Pancreas (tissue), 10 donors: Measurements from ENCODE around the gene ZNF420. TPM values are rescaled to one million over a fixed set of nuclear protein-coding genes. Genes with fewer than 3 reads are reported as not detected.

Source experiments
- ATAC-seq, 4 donors: fragments of 200-7000 bp; cut with Tn5 transposase; one replicate each; pipeline versions ENCODE4 v1.8.0 to v1.9.1; 2020; ENCODE audit warnings: mild to moderate bottlenecking in 4 of 4, moderate library complexity in 4 of 4
- DNase-seq, 6 donors: peaks; one replicate each; pipeline ENCODE4 v3.0.0-alpha.2; 2020
- FAIRE-seq: peaks from 2 replicates; lab custom pipeline; 2012; peaks lifted over from hg19 to GRCh38; lab: Jason Lieb, UNC
- H3K27ac ChIP-seq, 4 donors: fragments of 200-600 bp; sonication (generic); 1 replicate in 3 of 4; 2 replicates in 1 of 4; pipeline versions ENCODE4 v1.5.0 to v1.8.0; 2020
- H3K27me3 ChIP-seq, 4 donors: fragments of 200-600 bp; one replicate each; pipeline ENCODE4 v1.8.0; 2021
- H3K36me3 ChIP-seq, 3 donors: fragments of 200-600 bp; sonication (generic) in 1 of 3; one replicate each; pipeline versions ENCODE4 v1.5.0 to v1.8.0; 2020 to 2021
- H3K4me1 ChIP-seq, 3 donors: fragments of 200-600 bp; one replicate each; pipeline ENCODE4 v1.8.0; 2021
- H3K4me3 ChIP-seq, 4 donors: fragments of 200-600 bp; sonication (generic) in 2 of 4; one replicate each; pipeline versions ENCODE4 v1.5.0 to v1.8.0; 2020 to 2021
- H3K9me3 ChIP-seq, 4 donors: fragments of 200-600 bp; one replicate each; pipeline ENCODE4 v1.8.0; 2021
- WGBS, 2 donors: extraction: QIAGEN DNeasy Blood & Tissue Kit; methylation state at CpG; one replicate each; pipeline ENCODE4 v1.1.7; 2013; 5-methylcytosine and 5-hydroxymethylcytosine counted together
- intact Hi-C, 3 donors: fragments of 100-400 bp; cut with DNase I; formaldehyde crosslinking; loops; one replicate each; pipeline versions ENCODE4 v1.11.1 to v1.14.2; 2022
- polyA plus RNA-seq, 2 donors: library from polyadenylated mRNA; stranded (reverse); fragments of 200-250 nt; gene quantifications; one replicate each; pipeline ENCODE4 v1.2.3, GENCODE V29; 2013
- total RNA-seq, 6 donors: library from RNA; stranded (reverse); fragmentation: NEBNext Ultra II Directional in 4 of 6; extraction: Animal tissue kit (Norgen Biotek cat#: 25700) in 4 of 6; gene quantifications; one replicate each; pipeline versions ENCODE4 v1.2.1 to v1.2.4, GENCODE V29; 2021 to 2023
- TF ChIP-seq, protein P1 (sequence below), 4 donors: fragments of 200-600 bp; sonication (generic) in 3 of 4; IDR thresholded peaks; one replicate each; pipeline versions ENCODE4 v1.5.0 to v1.8.0; 2021; ENCODE audit warnings: antibody characterized with exemption in 4 of 4
- donor health status: healthy with polysubstance abuse.
- donor health status: DM: no; HTN: no; CAD: no; lungs with moderate emphysema.
- donor health status: DM: no; HTN: no; CAD: no.
- donor health status: control.
- donor health status: control.
- donor health status: Bipolar disorder and iron deficiency.
- donor health status: DM: yes; HTN: yes; CAD: no.
- donor health status: DM: no; HTN: no; CAD: no.
- donor health status: DM: no; HTN: no; CAD: no.
- donor health status: DM: yes; HTN: yes; CAD: no.

ZNF420 gene
- total and polyA plus RNA-seq, 8 donors, result 2.1 to 6.9 (median 4.3) TPM

DNA sequence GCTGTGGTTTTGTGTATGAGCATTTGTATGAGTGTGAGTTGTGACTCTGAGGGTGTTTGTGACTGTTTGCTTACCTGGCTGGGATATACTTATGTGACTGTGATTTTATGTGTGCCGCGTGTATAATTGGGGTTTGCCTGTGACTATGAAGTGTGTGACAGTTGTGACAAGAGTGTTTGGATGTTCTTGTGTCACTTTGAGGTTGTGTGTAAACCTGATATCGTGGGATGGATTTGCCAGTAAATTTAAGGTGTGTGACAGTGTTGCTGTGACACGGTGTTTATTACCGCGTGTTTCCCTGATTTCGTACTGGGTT is 442 bp downstream of the ZNF420 start:
- WGBS, 2 donors, result 0 to 1% methylated on average over 7 of the region's 7 CpGs
- intact Hi-C loops, result no loop called here
- FAIRE-seq, result no peak
- H3K4me1 ChIP-seq, result peaks cover 0 to 7% (median 5%) of the 10 kb centered on the region in 3 donors
- TF ChIP-seq, protein P1, sequence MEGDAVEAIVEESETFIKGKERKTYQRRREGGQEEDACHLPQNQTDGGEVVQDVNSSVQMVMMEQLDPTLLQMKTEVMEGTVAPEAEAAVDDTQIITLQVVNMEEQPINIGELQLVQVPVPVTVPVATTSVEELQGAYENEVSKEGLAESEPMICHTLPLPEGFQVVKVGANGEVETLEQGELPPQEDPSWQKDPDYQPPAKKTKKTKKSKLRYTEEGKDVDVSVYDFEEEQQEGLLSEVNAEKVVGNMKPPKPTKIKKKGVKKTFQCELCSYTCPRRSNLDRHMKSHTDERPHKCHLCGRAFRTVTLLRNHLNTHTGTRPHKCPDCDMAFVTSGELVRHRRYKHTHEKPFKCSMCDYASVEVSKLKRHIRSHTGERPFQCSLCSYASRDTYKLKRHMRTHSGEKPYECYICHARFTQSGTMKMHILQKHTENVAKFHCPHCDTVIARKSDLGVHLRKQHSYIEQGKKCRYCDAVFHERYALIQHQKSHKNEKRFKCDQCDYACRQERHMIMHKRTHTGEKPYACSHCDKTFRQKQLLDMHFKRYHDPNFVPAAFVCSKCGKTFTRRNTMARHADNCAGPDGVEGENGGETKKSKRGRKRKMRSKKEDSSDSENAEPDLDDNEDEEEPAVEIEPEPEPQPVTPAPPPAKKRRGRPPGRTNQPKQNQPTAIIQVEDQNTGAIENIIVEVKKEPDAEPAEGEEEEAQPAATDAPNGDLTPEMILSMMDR (IDR thresholded peaks at IDR 0.05), result no peak
- DNase-seq, result no peak
- H3K9me3 ChIP-seq, result peaks cover 0 to 3% (median 0%) of the 10 kb centered on the region in 4 donors
- H3K27ac ChIP-seq, result peak overlapping the region in 3 of 4 donors; percentile 40 to 67 (median 51)
- ATAC-seq, result no peak
- H3K36me3 ChIP-seq, result no peaks in the 10 kb centered on the region
- no peaks in the 10 kb centered on the region for H3K27me3 ChIP-seq
- peak overlapping the region; percentile 57 to 77 (median 72) for H3K4me3 ChIP-seq

DNA sequence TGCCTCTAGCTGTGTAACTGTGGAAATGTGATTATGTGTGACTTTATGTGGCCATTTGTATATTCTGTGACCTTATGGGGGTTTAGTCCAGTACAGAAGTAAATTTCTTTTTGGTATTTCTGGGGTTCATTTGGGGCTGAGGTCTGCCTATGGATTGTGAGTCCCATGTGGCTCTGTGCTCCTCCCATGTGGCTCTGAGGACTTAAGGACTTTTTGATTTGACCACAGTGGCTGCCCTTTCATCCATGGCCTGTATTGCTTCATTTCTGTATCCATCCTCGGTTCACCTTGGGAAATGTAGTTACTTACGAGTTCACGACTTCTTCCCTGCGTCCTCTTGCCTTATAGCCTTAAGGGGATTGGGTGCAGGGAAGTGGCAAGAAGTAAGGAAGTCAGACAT is 1.0 kb downstream of the ZNF420 start:
- DNase-seq (no peak), FAIRE-seq (no peak), ATAC-seq (no peak)
- no peaks in the 10 kb centered on the region for H3K27me3 ChIP-seq
- TF ChIP-seq, protein P1 (IDR thresholded peaks at IDR 0.05), result no peak
- H3K9me3 ChIP-seq, result peaks cover 0 to 3% (median 0%) of the 10 kb centered on the region in 4 donors
- peak overlapping the region in 3 of 4 donors; percentile 57 to 74 (median 70) for H3K4me3 ChIP-seq
- H3K4me1 ChIP-seq, result peaks cover 0 to 7% (median 5%) of the 10 kb centered on the region in 3 donors
- no peaks in the 10 kb centered on the region for H3K36me3 ChIP-seq
- 57 to 69% methylated on average over 4 of the region's 4 CpGs for WGBS, 2 donors
- H3K27ac ChIP-seq, result no peak overlapping the region
- intact Hi-C loops, result no loop called here

DNA sequence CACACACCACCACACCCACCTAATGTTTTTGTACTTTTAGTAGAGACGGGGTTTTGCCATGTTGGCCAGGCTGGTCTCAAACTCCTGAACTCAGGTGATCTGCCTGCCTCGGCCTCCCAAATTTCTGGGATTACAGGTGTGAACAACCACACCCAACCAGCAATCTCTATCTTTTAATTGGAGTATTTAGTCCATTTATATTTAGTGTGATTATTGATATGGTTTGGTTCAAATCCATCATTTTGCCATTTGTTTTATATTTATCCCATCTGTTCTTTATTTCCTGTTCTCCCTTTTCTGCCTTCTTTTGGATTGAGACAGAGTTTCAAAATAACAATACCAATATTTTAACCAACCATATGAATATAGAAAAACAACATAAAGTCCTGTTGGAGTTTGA is 4.1 kb downstream of the ZNF420 start:
- intact Hi-C loops, result no loop called here
- peaks cover 0 to 3% (median 0%) of the 10 kb centered on the region in 4 donors for H3K9me3 ChIP-seq
- FAIRE-seq, result no peak

DNA sequence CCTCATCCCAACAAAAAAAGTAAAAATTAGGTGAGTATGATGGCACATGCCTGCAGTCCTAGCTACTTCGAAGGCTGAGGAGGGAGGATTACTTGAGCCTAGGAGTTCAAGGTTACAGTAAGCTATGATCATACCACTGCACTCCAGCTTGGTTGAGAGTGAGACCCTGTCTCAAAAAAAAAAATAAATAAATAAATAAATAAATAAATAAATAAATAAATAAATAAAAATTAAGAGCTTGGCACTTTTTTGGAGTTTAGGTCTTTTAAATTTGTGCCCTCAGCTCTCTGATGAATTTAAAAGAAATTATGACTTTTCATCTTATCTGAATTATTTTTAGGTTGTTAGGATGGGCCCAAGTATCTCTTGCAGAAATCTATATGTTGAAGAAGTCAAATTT is 8.9 kb downstream of the ZNF420 start:
- 98 to 100% methylated on average over 1 of the region's 1 CpG for WGBS, 2 donors
- H3K27ac ChIP-seq, result no peak overlapping the region
- H3K36me3 ChIP-seq, result peaks cover 0 to 30% (median 23%) of the 10 kb centered on the region in 3 donors
- no peaks in the 10 kb centered on the region for H3K4me1 ChIP-seq
- ATAC-seq (no peak), FAIRE-seq (no peak), DNase-seq (no peak)
- H3K4me3 ChIP-seq, result no peak overlapping the region
- intact Hi-C loops, result no loop called here
- peaks cover 0 to 3% (median 0%) of the 10 kb centered on the region in 4 donors for H3K9me3 ChIP-seq
- TF ChIP-seq, protein P1 (IDR thresholded peaks at IDR 0.05), result no peak
- no peaks in the 10 kb centered on the region for H3K27me3 ChIP-seq

More for the DNA sequence above, 4.1 kb downstream of the ZNF420 start:
- Histone ChIP-seq H3K4me3 (no peak overlapping the region), H3K27ac (no peak overlapping the region), H3K4me1 (peaks cover 0 to 7% (median 5%) of the 10 kb centered on the region in 3 donors), H3K27me3 (no peaks in the 10 kb centered on the region), H3K36me3 (no peaks in the 10 kb centered on the region)
- TF ChIP-seq, protein P1 (IDR thresholded peaks at IDR 0.05), result no peak
- no peak for ATAC-seq
- no peak for DNase-seq
- 95 to 97% methylated on average over 2 of the region's 2 CpGs for WGBS, 2 donors

DNA sequence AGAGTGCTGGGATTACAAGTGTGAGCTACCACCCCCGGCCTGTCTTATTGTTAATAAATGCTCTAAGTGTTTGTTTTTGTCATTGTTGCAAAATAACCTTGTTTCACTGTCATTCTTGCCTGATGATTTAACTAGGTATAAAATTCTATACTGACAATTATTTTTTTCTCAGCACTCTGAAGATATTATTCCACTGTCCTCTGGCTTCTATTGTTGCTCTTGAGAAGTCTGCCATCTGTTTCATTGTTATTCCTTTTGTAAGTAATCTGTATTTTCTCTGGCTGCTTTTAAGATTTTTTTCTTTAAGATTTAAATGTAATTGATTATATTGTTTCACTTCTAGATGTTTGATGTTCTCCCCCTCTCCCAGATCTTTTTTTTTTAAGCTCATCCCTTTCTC is 17.6 kb downstream of the ZNF420 start:
- ATAC-seq (no peak), DNase-seq (no peak), FAIRE-seq (no peak)
- TF ChIP-seq, protein P1 (IDR thresholded peaks at IDR 0.05), result no peak
- Histone ChIP-seq H3K27me3 (no peaks in the 10 kb centered on the region), H3K36me3 (peaks cover 0 to 77% (median 34%) of the 10 kb centered on the region in 3 donors), H3K4me3 (no peak overlapping the region), H3K4me1 (no peaks in the 10 kb centered on the region), H3K27ac (no peak overlapping the region), H3K9me3 (peaks cover 0 to 9% (median 4%) of the 10 kb centered on the region in 4 donors)
- WGBS, 2 donors, result 93 to 96% methylated on average over 1 of the region's 1 CpG
- intact Hi-C loops, result no loop called here
